ENCODE results near the gene TNXB. TPM values are rescaled to one million over a fixed set of nuclear protein-coding genes. Genes with fewer than 3 reads are reported as not detected.
"Not testable (repeated sequence)": the region's sequence is repeated elsewhere in the genome, so short reads cannot be mapped to it uniquely, and the experiment has no call there.

Gene TNXB
- total and polyA plus RNA-seq, 12 donors = 36.2 to 123 (median 61.4) TPM

DNA sequence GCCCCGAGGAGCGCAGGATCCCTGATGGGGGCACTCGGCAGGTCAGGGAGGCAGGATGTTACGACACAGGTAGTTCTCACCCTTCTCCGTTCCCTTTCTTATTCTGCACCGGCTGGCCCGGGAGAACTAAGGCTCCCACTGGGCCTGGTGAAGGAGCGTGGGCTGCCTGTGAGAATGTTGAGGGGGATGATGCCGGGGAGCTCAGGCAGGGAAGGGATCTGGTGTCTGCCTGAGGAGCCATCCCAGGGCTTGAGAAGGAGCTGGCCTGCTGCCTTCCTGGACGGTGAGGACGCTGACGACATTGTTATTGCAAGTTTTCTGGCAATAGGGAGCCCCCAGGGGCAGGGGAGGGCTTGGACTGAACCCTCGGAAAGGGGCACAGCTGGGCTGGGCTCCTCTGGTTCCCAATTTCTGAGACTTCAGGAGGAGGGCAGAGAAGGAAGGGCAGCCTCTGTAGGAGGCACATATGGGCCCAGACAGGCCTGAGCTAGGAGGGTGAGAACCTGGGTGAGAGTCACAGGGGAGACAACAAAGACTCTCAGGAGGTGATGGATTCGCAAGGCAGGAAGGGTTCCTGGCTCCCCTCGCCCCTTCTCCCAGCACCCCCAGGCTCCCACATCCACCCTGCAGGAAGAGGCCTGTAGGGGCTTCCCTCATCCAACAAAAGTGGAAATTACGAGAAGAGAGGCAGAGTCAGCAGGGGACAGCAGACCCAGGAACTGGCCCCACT, 38.2 kb downstream of the TNXB start:
- Histone ChIP-seq H3K27ac (peak overlapping the region in 8 of 10 donors; percentile 1 to 73 (median 64)), H3K4me1 (peaks cover 0 to 25% (median 3%) of the 10 kb centered on the region in 9 donors), H3K4me3 (no peak overlapping the region), H3K9me3 (no peaks in the 10 kb centered on the region), H3K27me3 (no peaks in the 10 kb centered on the region), H3K36me3 (peaks cover 0 to 100% (median 11%) of the 10 kb centered on the region in 9 donors)
- DNase-seq (peak; percentile 60 to 72), ATAC-seq (peak; percentile 52 to 82 (median 67))
- WGBS, 2 donors = 66 to 69% methylated on average over 16 of the region's 16 CpGs
- TF ChIP-seq, protein P1, sequence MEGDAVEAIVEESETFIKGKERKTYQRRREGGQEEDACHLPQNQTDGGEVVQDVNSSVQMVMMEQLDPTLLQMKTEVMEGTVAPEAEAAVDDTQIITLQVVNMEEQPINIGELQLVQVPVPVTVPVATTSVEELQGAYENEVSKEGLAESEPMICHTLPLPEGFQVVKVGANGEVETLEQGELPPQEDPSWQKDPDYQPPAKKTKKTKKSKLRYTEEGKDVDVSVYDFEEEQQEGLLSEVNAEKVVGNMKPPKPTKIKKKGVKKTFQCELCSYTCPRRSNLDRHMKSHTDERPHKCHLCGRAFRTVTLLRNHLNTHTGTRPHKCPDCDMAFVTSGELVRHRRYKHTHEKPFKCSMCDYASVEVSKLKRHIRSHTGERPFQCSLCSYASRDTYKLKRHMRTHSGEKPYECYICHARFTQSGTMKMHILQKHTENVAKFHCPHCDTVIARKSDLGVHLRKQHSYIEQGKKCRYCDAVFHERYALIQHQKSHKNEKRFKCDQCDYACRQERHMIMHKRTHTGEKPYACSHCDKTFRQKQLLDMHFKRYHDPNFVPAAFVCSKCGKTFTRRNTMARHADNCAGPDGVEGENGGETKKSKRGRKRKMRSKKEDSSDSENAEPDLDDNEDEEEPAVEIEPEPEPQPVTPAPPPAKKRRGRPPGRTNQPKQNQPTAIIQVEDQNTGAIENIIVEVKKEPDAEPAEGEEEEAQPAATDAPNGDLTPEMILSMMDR (IDR thresholded peaks at IDR 0.05) = no peak
- intact Hi-C loops (cut with DNase I) = no loop called here

DNA sequence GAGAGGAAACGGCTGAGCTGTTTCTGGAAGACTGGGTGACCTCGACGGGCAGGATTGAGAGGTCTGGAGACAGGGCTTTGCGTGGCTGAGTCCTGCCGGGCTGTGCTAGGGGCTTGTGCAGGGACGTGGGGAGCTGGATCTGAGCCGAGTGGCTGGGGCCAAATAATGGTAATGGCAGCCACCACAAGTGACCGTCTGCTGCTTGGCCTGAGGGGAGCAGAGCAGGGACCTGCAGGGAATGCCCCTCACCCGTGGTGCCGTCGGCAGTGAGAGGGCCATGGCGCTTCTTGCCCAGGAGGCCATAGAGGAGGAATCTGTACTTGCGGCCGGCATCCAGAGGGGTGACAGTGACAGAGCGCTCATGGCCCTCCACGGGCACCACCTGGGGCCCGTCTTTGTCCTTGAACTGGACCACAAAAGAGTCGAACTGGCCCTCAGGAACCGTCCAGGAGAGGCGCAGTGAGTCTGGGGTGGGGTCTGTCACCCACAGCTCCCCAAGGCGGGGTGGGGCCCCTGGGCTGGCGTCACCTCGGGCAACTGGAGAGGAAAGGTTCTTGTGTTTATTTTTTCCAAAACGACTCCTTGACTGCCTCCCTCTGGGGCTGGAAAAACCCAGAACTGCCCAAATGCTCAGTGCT, 39.1 kb downstream of the TNXB start:
- ATAC-seq (peak in 1 of 8 donors; percentile 5), DNase-seq (no peak)
- 79 to 80% methylated on average over 24 of the region's 24 CpGs for WGBS, 2 donors
- H3K4me3 ChIP-seq = no peak overlapping the region
- H3K36me3 ChIP-seq = peaks cover 0 to 100% (median 13%) of the 10 kb centered on the region in 9 donors
- H3K27ac ChIP-seq = peak overlapping the region in 7 of 10 donors; percentile 38 to 73 (median 64)
- TF ChIP-seq, protein P1 (IDR thresholded peaks at IDR 0.05) = no peak
- H3K27me3 ChIP-seq = no peaks in the 10 kb centered on the region
- H3K4me1 ChIP-seq = peaks cover 0 to 24% (median 3%) of the 10 kb centered on the region in 9 donors
- intact Hi-C loops (cut with DNase I) = no loop called here
- H3K9me3 ChIP-seq = no peaks in the 10 kb centered on the region

DNA sequence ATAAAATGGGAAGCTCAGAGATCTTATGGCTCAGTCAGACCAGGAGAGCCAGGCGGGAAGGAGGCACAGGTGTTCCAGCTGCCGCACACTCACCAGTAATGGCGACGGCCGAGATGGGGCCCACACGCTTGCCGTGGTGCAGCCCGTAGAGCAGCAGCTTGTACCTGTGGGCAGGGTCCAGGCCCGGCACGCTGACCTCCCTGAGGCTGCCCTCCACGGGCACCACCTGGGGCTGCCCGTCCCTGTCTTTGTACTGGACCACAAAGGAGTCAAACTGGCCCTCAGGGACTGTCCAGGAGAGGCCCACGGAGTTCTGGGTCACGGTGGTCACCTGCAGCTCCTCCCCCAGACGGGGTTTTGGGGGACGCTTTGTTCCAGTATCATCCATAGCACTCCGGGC, 39.7 kb downstream of the TNXB start:
- no peak for ATAC-seq
- Histone ChIP-seq H3K27ac (peak overlapping the region in 4 of 10 donors; percentile 38 to 72 (median 58)), H3K9me3 (no peaks in the 10 kb centered on the region), H3K36me3 (peaks cover 0 to 100% (median 18%) of the 10 kb centered on the region in 9 donors), H3K4me1 (peaks cover 0 to 24% (median 3%) of the 10 kb centered on the region in 9 donors), H3K27me3 (no peaks in the 10 kb centered on the region), H3K4me3 (no peak overlapping the region)
- intact Hi-C loops (cut with DNase I) = no loop called here
- TF ChIP-seq, protein P1 (IDR thresholded peaks at IDR 0.05) = no peak
- DNase-seq = peak in 1 of 2 donors; percentile 10
- WGBS, 2 donors = 90 to 95% methylated on average over 17 of the region's 17 CpGs

DNA sequence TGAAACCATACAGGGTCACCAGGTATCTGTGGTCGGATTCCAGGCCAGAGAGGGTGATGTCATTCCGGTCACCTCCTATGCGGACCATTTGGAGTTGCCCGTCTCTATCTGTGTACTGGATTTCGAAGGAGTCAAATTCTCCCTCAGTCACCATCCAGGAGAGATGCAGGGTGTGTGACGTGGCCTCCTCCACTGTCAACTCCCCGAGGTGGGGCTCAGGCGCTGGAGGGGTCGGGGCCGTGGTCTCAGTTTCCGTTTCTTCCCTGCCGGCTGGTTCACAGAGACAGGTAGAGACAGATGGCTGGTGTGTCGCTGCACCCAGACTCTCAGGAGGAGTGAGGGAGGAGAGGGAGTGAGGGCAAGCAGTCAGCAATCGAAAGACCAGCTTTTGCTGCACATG, 40.3 kb downstream of the TNXB start:
- DNase-seq (peak in 1 of 2 donors; percentile 7), ATAC-seq (no peak)
- TF ChIP-seq, protein P1 (IDR thresholded peaks at IDR 0.05) = no peak
- Histone ChIP-seq H3K27me3 (no peaks in the 10 kb centered on the region), H3K4me1 (peaks cover 0 to 24% (median 3%) of the 10 kb centered on the region in 9 donors), H3K36me3 (peaks cover 0 to 100% (median 23%) of the 10 kb centered on the region in 9 donors), H3K9me3 (no peaks in the 10 kb centered on the region), H3K4me3 (no peak overlapping the region), H3K27ac (no peak overlapping the region)
- WGBS, 2 donors = 91 to 93% methylated on average over 14 of the region's 14 CpGs
- intact Hi-C loops (cut with DNase I) = no loop called here

DNA sequence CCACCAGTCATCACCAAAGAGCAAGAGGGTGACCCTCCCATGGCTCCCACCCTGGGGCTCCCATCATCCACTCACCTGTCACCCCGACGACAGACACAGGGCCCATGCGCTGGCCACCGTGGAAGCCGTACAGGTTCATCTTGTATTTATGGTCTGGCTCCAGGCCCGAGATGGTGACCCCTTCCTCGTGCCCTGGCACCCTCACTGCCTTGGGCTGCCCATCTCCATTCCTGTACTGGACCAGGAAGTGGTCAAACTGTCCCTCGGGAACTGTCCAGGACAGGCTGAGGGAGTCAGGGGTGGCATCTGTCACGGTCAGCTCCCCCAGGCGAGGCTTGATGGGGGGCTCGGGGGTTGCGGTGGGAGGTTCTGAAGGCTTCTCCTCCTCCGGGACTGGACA, 40.8 kb downstream of the TNXB start:
- H3K27me3 ChIP-seq; H3K9me3 ChIP-seq; ATAC-seq; intact Hi-C loops (cut with DNase I); H3K4me3 ChIP-seq: not testable (repeated sequence)
- Histone ChIP-seq H3K36me3 (peaks cover 0 to 100% (median 28%) of the 10 kb centered on the region in 9 donors), H3K4me1 (peaks cover 0 to 24% (median 3%) of the 10 kb centered on the region in 9 donors), H3K27ac (peak overlapping the region in 1 of 10 donors; percentile 23)
- peak in 1 of 2 donors; percentile 2 for DNase-seq
- WGBS, 2 donors = 90 to 92% methylated on average over 13 of the region's 13 CpGs

DNA sequence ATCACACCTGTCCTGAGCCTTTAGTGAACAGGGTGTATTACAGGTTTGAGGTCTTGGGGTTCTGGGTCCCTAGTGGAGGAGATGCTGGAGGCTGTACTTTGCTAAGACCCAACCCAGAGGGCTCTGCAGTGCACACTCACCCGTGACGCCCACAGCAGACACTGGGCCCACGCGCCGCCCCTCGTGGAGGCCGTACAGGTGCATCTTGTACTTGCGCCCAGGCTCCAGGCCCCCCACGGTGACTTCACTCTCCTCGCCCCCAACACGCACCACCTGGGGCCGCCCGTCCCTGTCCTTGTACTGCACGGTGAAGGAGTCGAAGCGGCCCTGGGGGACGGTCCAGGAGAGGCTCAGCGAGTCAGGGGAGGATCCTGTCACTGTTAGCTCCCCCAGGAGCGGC, 41.6 kb downstream of the TNXB start:
- H3K4me3 ChIP-seq; intact Hi-C loops (cut with DNase I); H3K9me3 ChIP-seq; H3K27ac ChIP-seq; ATAC-seq; H3K27me3 ChIP-seq: not testable (repeated sequence)
- peak in 1 of 2 donors; percentile 10 for DNase-seq
- peaks cover 0 to 100% (median 28%) of the 10 kb centered on the region in 9 donors for H3K36me3 ChIP-seq
- peaks cover 0 to 23% (median 3%) of the 10 kb centered on the region in 9 donors for H3K4me1 ChIP-seq
- 90 to 94% methylated on average over 16 to 19 of the region's 19 CpGs for WGBS, 2 donors
